Adipose tissue (tissue), 3 donors: ENCODE data around the gene LRTM2. TPM values are rescaled to one million over a fixed set of nuclear protein-coding genes. Genes with fewer than 3 reads are reported as not detected.

Experiments used
- H3K27ac ChIP-seq: one replicate; pipeline ENCODE4 v1.5.1; 2013; ENCODE audit warnings: low read depth, low read length
- WGBS, 3 donors: extraction: QIAGEN DNeasy Blood & Tissue Kit; methylation state at CpG; one replicate each; pipeline ENCODE4 v1.1.7; 2013; 5-methylcytosine and 5-hydroxymethylcytosine counted together
- polyA plus RNA-seq, 3 donors: library from polyadenylated mRNA; stranded (reverse); fragments of 200-250 nt; gene quantifications; one replicate each; pipeline ENCODE4 v1.2.3, GENCODE V29; 2013
- donor health status: healthy with polysubstance abuse.
- donor health status: Bipolar disorder and iron deficiency.
- donor health status: healthy.

LRTM2 gene
- polyA plus RNA-seq, 3 donors: not detected

GRCh38 chr12:1837541-1838204 is 17.3 kb downstream of the LRTM2 start:
- WGBS, 3 donors: 74 to 87% (median 76%) methylated on average over 12 of the region's 12 CpGs
- H3K27ac ChIP-seq: no peak overlapping the region

GRCh38 chr12:1838205-1838993 is 18.0 kb downstream of the LRTM2 start:
- no peak overlapping the region for H3K27ac ChIP-seq
- WGBS, 3 donors: 80 to 81% (median 81%) methylated on average over 25 to 26 of the region's 26 CpGs

- no peak overlapping the region for H3K27ac ChIP-seq
- WGBS, 3 donors: 73 to 89% (median 86%) methylated on average over 15 of the region's 15 CpGs
Observed at GRCh38 chr12:1838994-1839365, 18.6 kb downstream of the LRTM2 start.

GRCh38 chr12:1839464-1839863 is 19.1 kb downstream of the LRTM2 start:
- H3K27ac ChIP-seq: no peak overlapping the region
- 84 to 95% (median 90%) methylated on average over 10 of the region's 10 CpGs for WGBS, 3 donors

DNA sequence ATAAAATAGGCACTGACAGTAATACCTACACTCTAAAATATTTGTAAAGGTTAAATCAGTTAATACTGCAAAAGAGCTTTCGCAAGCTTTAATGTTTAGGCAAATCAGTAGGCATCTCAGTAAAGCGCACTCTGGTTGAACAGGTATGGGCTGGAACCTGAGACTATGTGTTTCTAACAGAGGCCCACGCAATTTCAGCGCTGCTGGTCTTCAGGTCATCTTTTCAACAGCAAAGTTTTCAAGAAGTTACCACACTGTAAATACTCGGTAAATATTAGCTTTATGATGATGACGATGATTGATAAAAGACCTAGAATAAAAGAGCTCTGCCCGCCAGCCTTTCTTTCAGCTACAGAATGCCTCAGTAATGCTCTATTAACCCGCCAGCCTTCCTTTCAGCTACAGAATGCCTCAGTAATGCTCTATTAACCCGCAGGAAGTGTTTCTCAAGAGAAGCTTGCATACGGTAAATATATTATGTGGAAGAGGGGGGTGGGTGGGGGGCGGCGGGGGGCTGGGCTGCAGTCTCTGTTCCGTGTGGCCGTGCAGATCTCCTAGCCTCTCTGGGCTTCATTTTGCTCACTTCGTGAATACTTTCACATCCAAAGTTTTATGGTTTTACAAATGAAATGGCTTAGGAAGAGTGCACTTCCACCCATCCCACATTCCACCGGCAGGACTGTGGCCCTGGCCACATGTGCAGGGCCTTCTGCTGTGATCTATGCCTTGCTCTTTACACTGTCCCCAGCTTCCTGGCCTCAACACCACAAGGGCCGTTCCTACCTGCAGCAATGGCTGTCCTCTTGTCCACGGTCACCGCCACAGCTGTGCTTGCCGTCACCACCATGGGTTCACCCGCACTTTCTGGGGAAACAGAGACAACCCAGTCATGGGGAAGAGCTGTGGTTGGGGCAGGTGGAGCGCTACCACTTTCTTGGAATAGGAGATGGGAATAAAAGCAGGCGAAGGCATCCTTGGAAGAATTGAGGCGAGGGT is 19.9 kb downstream of the LRTM2 start:
- H3K27ac ChIP-seq: no peak overlapping the region
- 49 to 55% (median 53%) methylated on average over 24 of the region's 24 CpGs for WGBS, 3 donors

DNA sequence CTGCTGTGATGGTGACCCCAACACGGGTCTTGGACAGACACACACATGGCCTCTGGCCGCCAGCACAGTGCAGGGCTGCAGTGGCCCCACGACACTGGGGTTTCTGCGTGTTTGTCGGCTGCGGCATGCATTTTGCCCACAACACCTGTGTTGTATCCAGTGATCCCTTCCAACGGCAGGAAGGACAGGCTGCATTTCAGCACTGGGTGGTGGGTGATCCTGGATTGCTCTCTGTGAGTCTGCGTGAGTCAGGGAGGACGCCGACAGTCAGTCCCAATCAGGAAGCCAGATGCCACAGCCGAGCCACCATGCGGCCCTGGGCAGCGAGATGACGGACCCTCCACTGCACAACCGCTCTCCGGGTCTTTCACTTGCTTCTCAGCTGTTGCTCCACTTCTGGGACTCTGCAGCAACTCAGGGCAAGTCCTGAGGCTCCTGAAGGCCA is 20.6 kb downstream of the LRTM2 start:
- no peak overlapping the region for H3K27ac ChIP-seq
- WGBS, 3 donors: 74 to 86% (median 84%) methylated on average over 16 of the region's 16 CpGs

- WGBS, 3 donors: 78 to 86% (median 86%) methylated on average over 13 of the region's 13 CpGs
- no peak overlapping the region for H3K27ac ChIP-seq
Observed at GRCh38 chr12:1841586-1842182, 21.3 kb downstream of the LRTM2 start.

- WGBS, 3 donors: 55 to 63% (median 60%) methylated on average over 18 of the region's 18 CpGs
Observed at GRCh38 chr12:1842183-1842904, 22.0 kb downstream of the LRTM2 start.

GRCh38 chr12:1842905-1843640 is 22.7 kb downstream of the LRTM2 start:
- no peak overlapping the region for H3K27ac ChIP-seq
- WGBS, 3 donors: 49 to 72% (median 71%) methylated on average over 16 of the region's 16 CpGs

More at GRCh38 chr12:1842183-1842904, 22.0 kb downstream of the LRTM2 start:
- no peak overlapping the region for H3K27ac ChIP-seq

DNA sequence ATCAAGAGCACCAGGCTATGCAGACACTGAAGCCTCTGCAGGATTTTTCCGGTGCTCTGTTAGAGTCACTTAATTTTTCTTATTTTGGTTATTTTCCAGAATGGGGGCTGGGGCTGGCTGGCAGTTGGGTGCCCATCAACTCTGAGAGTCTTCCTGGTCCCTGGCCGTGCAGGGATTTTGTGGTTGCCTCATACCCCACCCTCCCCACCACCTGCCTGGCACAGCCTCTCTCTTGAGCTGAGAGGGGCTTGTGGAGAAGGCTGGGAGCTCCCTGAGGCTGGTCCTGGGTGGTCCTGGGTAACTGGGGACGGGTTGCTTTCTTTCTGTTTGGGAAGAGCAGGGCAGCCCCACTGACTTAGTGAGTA is 23.3 kb downstream of the LRTM2 start:
- H3K27ac ChIP-seq: no peak overlapping the region
- 49 to 64% (median 61%) methylated on average over 3 of the region's 3 CpGs for WGBS, 3 donors

DNA sequence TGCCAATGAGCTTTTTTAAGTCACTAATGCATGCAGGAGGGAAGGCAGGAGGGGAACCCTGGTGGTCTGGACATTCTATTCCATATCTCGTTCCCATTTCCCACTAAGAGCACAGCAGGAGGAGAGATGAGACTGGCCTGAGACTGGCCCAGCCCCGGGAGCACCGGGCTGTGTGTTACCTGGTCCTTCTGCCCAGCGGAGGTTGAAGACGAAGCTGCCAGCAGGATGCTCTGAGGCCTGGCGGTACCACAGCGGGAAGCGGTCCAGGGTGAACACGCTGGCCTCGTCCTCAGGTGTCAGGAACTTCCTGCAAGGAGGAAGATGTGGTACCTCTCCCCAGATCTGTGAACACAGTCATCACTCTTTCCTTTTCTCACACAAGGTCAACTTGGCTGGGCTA is 23.9 kb downstream of the LRTM2 start:
- 60 to 83% (median 69%) methylated on average over 10 of the region's 10 CpGs for WGBS, 3 donors
- H3K27ac ChIP-seq: no peak overlapping the region

GRCh38 chr12:1844661-1845409 is 24.5 kb downstream of the LRTM2 start:
- H3K27ac ChIP-seq: no peak overlapping the region
- WGBS, 3 donors: 40 to 42% (median 41%) methylated on average over 12 of the region's 12 CpGs

GRCh38 chr12:1845427-1845826 is 25.1 kb downstream of the LRTM2 start:
- H3K27ac ChIP-seq: no peak overlapping the region
- 83 to 88% (median 87%) methylated on average over 14 of the region's 14 CpGs for WGBS, 3 donors

DNA sequence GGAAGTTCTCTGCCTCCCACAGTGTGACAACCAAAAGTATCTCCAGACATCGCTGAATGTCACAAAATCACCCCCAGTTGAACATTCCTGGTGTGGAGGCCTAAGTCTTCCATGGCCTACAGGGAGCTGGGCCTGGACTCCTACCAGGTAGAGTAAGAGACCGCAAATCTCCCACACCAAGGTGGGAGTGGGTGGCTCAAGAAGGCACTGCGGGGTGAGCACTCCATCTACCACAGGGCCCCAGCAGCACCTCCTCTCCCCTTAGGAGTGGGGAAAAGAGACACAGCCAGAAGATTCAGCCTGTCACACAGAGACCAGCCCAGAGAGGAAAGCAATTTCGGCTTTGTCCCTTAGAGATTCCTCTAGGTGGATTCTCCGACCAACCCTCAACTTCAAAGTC is 25.5 kb downstream of the LRTM2 start:
- H3K27ac ChIP-seq: no peak overlapping the region
- WGBS, 3 donors: 85 to 91% (median 91%) methylated on average over 5 of the region's 5 CpGs

- 83 to 87% (median 85%) methylated on average over 23 to 24 of the region's 24 CpGs for WGBS, 3 donors
- H3K27ac ChIP-seq: no peak overlapping the region
Observed at GRCh38 chr12:1846421-1847405, 26.3 kb downstream of the LRTM2 start.
